Nucleus accumbens (tissue), 56 donors: ENCODE results near the gene ZNF547.
"Not testable (repeated sequence)": the region's sequence is repeated elsewhere in the genome, so short reads cannot be mapped to it uniquely, and the experiment has no call there.

ENCODE experiments used
- DNase-seq, 56 donors: peaks; one replicate each; lab custom pipeline; 2025; lab: John Stamatoyannopoulos, UW

ZNF547 gene

DNA sequence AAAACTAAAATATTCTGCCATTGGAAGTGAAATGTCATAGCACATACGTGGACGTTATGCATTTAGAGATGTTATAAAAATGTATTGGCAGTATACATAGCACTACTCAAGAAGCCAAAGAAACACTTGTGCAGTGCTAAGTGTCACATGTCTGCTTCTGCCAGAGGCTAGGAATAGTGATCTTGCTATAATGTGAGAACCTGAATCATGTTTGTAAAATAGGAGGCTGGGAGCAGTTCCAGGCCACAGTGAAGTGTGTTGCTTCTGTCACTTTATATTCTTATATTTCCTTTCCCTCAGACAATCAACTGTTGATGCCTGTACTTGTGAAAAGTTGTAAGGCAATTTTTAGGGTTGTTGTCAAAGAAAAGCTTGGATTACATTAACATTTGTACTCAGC, 3.4 kb downstream of the ZNF547 start:
- no peak for DNase-seq

DNA sequence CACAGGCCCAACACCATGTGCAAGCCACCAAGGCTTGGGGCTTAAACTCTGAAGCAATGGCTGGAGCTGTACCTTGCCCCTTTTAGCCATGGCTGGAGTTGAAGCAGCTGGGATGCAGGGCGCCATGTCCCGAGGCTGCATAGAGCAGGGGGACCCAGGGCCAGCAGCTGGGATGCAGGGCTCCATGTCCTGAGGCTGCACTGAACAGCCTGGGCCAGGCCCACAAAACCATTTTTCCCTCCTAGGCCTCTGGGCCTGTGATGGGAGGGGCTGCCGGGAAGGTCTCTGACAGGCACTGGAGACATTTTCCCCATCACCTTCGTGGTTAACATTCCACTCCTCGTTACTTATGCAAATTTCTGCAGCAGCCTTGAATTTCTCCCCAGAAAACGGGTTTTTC, 10.8 kb downstream of the ZNF547 start:
- no peak for DNase-seq

DNA sequence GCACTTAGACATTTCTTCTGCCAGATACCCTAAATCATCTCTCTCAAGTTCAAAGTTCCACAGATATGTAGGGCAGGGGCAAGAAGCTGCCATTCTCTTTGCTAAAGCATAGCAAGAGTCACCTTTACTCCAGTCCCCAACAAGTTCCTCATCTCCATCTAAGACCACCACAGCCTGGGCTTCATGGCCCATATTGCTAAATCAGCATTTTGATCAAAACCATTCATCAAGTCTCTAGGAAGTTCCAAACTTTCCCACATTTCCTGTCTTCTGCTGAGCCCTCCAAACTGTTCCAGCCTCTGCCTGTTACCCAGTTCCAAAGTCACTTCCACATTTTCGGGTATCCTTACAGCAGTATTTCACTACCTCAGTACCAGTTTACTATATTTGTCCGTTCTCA, 11.3 kb downstream of the ZNF547 start:
- DNase-seq: not testable (repeated sequence)

DNA sequence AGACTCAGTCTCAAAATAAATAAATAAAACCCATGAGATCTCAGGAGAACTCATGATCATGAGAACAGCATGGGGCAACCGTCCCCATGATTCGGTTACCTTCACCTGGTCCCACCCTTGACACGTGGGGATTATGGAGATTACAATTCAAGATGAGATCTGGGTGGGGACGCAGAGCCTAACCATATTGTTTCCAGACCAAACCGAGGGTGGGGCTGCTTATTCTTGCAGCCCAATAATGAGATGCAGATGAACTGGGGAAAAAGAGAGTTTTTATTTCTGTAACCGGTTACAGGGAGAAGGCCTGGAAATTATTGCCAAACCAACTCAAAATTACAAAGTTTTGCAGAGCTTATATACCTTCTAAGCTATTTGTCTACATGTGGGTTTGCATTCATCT, 12.8 kb downstream of the ZNF547 start:
- no peak for DNase-seq

DNA sequence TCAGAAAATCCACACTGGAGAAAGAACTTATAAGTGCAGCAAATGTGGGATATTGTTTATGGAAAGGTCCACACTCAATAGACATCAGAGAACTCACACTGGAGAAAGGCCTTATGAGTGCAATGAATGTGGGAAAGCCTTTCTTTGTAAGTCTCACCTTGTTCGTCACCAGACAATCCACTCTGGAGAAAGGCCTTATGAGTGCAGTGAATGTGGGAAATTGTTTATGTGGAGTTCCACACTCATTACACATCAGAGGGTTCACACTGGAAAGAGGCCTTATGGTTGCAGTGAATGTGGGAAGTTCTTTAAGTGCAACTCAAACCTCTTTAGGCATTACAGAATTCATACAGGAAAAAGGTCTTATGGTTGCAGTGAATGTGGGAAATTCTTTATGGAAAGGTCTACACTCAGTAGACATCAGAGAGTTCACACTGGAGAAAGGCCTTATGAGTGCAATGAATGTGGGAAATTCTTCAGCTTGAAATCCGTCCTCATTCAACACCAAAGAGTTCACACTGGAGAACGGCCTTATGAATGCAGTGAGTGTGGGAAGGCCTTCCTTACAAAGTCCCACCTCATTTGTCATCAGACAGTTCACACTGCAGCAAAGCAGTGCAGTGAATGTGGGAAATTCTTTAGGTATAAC, 14.3 kb downstream of the ZNF547 start:
- no peak for DNase-seq

DNA sequence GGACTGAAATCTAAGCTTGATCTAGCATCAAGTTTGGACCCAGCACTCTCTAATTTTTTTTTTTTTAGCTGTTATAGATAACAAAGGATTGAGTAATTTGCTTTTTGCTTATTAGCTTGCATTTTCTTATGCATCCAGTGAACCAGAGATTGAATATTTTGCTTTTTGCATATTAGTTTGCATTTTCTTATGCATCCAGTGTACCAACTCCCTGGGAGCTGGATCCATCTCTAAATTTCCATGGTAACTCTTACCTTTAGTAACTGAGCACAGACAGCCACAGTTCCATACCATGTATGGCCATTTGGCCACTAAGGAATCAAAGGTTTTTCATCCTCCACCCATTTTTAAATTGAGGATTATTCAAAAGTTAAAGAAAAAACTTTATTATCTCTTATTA, 17.6 kb downstream of the ZNF547 start:
- no peak for DNase-seq

DNA sequence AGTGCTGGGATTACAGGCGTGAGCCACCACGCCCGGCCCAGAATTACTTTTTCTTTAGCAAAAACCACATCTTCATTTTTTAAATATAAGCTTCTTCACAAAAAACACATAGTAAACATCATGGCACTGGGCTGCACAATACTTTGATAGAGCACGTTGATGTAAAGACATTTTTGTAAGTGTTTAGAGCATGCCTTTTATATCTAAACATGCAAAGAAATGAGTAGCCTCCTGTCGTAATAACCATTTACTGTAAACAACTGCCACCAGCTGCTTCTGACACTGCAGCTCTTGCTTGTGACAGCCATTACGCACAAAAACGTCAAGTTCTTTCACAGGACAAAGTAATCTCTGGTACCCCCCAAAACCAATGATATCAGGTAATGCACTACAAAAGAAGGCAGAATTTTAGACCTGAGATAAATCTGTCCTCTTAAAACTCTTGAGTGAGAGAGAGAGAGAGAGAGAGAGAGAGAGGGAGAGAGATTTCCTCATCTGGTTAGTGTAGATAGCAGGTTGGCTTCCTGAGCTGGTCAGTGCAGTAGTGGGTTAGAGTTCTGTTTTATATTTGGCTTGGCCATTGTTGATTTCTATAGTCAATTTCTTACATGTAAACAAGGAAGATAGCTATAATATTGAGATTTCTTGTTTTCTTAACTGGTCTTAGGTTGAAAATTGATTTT, 19.6 kb downstream of the ZNF547 start:
- no peak for DNase-seq

DNA sequence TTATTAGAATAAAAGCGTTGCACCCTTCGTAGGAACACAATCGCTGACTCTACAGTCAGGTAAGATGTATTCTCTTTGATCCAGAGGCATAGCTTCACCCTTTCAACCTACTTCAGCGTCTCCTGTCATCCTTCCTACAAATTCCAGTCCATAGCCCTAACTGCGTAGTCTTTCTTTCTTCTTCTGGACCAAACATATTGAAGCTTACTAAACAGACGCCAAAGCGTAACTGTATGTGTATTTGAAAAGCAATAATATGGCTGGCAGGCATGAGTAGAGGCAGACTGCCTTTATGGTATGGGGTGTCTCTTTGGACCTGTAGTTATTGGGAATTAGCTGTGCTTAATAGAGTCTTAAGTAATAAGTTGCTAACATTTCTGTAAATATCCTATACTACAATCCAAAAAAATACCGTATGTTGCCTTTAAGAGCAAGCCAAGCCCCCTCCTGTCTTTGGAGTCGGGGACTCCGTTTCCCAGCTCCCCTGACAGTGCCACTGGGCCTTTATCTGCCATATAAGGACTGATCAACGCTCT, 25.9 kb downstream of the ZNF547 start:
- DNase-seq: no peak

DNA sequence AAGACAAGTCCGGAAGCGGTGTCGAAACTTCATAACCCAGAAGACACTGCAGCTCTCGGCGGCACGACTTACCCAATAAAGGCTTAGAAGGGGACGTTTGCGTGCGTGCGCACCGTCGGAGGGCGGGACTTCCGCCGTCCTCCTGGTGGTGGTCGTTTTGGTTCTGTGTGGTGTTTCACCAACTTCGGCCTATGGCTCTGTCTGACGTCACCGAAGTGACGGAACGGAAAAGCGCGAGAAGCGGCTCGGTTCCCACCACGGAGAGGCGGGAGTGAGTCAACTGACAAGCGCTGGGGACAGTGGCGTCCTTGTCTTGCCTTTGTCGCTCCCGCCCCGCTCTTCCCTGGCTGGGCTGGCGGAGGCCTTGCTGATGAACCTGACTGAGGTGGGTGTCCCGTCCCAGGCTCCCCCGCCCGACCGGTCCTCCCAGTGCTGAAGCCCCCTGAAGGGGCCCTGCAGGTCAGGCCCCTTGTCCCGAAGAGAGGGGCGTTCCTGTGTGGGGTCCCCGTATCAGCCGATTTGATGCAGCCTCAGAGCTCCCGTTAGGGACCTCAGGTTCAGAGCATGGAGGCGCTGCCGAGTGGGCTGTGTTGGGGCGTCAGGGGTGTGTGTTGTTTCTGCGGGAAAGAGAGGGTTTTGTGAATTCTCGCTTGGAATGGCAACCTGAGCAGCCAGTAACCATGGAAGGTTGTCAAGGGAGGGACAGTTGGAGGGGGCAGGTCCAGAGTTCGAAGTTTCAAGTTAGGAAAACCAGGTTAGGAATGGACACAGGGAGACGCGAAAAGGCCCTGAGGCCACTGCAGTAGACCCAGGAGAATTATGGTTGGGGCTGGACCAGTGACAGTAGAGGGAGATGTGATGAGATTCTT, 26.6 kb downstream of the ZNF547 start, which contains the start of gene ZNF548:
TSS of gene ZNF548 (plus strand) at position 125 of the 869 bp plus-strand sequence. CDS start at position 371, 246 bp downstream.
- peak; percentile 72 to 100 (median 96) for DNase-seq

DNA sequence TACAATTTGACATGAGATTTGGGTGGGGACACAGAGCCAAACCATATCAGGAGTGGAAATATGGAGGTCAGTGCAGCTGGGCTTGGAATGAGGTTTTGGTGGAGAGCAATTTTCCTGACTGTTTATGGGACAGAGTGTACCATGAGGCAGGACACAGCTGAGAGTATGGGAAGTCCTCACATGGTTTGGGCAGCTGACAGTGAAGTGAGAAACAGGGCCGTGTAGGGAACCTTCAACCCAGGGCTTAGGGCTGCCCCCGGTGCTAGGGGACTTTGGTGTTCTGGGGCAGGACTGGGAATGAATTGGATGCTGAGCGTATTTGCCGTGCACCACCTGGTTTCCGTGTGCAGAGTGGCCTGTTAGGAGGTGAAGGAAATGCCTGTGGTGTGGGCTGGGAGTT, 32.4 kb downstream of the ZNF547 start:
- no peak for DNase-seq

DNA sequence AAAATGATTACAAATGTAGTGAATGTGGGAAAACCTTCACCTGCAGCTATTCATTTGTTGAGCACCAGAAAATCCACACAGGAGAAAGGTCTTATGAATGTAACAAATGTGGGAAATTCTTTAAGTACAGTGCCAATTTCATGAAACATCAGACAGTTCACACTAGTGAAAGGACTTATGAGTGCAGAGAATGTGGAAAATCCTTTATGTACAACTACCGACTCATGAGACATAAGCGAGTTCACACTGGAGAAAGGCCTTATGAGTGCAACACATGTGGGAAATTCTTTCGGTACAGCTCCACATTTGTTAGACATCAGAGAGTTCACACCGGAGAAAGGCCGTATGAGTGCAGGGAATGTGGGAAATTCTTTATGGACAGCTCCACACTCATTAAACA, 35.5 kb downstream of the ZNF547 start:
- DNase-seq: no peak

DNA sequence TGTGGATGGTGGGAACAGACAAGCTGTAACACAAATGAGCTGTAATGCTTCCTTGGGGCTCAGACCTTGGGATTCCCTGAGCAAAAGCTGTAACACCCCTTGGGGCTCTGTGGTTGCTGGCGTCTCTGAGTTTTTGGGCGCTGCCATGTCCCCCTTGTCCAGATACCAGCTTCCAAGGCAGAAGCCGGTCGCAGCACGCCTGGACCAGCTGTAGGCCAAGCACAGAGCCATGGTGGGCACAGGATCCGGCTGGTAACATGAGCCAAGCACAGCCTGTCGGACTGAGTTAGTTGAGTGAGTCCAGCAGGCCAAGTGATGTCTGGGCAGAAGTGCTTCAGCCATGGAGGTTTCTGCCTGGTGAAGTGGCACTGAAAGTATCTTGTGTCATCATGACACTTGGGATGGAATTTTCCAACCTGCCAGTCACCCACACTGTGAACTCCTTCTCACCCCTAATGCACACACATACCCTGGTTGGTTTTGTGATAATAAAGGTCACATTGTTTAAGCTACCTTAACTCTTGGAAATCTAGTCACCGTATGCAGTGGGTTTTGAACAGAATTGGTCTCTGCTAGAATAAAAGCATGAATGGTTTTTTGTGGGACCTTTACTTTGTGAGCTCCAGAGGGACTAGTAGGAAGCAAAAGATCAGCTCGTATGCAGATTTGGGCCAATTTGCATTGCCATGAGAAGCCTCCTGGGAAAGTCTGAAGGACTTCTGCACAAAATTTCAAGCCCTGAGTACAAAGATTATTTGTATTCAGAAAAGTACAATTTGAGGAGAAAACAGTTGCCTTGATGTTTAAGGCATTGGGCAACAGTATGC, 40.6 kb downstream of the ZNF547 start:
- DNase-seq: no peak

DNA sequence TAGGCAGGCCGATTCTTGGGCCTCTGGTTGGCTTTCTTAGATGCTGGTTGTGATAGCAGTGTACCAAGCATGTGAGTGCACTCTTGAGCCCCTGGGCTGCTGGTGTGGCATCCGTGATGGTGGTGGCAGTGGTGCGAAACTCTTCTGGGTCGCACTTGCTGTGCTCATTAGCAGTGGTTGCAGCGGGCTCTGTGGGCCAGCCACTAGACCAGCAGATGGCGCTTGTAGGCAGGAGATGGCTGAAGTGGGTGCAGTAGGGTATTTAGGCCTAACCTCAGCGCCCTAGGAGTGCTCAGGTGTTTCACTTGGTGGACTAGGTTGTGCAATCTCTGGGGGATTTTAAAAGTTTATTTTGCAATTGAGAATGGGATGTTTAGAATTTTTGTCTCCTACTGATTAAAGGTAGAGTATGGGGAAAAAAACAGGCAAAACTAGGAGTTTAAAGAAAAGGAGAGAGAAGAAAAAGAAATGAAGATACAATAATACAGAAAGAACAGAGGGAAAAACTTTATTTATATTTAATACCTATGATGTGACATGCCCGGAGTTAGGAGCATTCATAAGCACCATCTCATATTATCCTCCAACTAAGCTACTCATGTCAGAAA, 43.3 kb downstream of the ZNF547 start:
- peak in 27 of 56 donors; percentile 0 to 56 (median 7) for DNase-seq

DNA sequence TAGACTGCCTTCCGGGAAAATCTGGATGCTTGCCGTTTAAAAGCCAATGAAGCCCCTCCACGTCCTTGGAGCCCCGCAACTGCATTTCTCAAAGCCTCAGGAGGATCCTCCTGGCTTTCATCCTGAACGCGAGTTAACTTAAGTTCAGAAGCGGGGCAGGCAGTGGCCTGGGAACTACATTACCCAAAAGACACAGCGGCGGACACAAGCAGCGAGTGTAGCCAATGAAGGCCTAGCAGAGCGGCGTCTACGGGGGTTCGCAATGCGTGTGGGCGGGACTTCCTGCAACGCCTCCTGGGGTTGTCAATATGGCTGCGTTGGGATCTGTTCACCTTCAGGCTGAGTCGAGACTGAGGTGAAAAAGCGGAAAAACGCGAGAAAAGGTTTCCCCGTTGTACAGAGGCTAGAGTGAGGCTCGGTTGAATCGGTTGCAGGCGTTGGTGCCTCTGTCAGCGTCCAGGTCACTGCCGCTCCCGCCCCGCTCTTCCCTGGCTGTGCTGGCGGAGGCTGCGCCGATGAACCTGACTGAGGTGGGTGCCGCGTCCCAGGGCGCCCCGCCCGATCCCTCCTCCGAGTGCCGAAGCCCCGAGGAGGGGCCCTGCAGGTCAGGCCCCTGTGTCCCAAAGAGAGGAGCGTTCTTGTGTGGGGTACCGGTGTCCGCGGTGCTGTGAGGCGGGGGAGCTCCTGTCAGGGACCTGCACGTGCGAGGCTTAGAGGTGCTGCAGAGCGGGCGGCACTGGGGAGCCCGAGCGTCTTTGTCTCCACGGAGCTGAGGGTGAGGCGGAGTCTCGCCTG, 47.7 kb downstream of the ZNF547 start, which contains the start of gene ZNF17:
TSS of gene ZNF17 (plus strand) at position 285 of the 795 bp plus-strand sequence. CDS start 2,455 bp downstream, outside the sequence.
- DNase-seq: peak; percentile 44 to 97 (median 90)

DNA sequence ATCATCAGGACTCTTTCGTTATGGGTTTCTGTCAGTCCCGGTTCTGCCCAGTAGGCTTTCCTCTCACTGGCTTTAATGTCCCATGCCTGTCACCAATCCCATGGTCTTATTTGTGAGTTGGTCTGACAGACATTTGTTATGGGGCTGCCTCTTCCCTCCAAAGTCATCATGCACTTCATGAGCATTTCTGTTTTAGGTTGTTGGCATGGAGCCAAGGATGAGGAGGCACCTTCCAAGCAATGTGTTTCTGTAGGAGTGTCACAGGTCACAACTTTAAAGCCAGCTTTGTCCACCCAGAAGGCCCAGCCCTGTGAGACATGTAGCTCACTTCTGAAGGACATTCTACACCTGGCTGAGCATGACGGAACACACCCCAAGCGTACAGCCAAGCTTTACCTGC, 56.1 kb downstream of the ZNF547 start:
- no peak for DNase-seq

DNA sequence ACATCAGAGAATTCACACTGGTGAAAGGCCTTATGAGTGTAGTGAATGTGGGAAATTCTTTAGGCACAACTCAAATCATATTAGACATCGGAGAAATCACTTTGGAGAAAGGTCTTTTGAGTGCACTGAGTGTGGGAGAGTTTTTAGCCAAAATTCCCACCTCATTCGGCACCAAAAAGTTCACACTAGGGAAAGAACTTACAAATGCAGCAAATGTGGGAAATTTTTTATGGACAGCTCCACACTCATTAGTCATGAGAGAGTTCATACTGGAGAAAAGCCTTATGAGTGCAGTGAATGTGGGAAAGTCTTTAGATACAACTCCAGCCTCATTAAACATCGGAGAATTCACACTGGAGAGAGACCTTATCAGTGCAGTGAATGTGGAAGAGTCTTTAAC, 57.7 kb downstream of the ZNF547 start:
- DNase-seq: no peak
